NCI-H460 (cell line): Measurements from ENCODE around the gene OR10J1. TPM values are rescaled to one million over a fixed set of nuclear protein-coding genes. Genes with fewer than 3 reads are reported as not detected.

Experiments
- DNase-seq: peaks from one replicate; pipeline ENCODE4 v3.0.0-alpha.2; 2016; ENCODE audit warnings: low read depth; ENCODE audit errors: extremely low read depth
- total RNA-seq: library from RNA; depleted of rRNA; stranded (reverse); fragments of >200 nt; shearing (Covaris generic); gene quantifications from 2 replicates; pipeline ENCODE4 v1.2.3, GENCODE V29; 2014; rRNA removed

OR10J1 gene
- total RNA-seq, 1 experiment from 2014 or later, result 0.05 TPM

- no peak for DNase-seq
Observed at GRCh38 chr1:159483501-159483900, 44.0 kb downstream of the OR10J1 start.

Other genes with a start within 250 kb of the OR10J1 start
- gene ACKR1, start 234.8 kb upstream of the OR10J1 start, total RNA-seq, result not detected in 2 replicates
- 0.15 TPM in 1 of 2 replicates, not detected in the other for gene FCER1A, start 137.4 kb upstream of the OR10J1 start, total RNA-seq
- not detected in 2 replicates for gene OR10J4, start 7.5 kb upstream of the OR10J1 start, total RNA-seq
- gene OR10J5, start 96.3 kb downstream of the OR10J1 start, total RNA-seq, result not detected in 2 replicates
- not detected in 2 replicates for gene APCS, start 148.1 kb downstream of the OR10J1 start, total RNA-seq